ENCODE measurements around the gene CDH13.

The CDH13 gene

DNA sequence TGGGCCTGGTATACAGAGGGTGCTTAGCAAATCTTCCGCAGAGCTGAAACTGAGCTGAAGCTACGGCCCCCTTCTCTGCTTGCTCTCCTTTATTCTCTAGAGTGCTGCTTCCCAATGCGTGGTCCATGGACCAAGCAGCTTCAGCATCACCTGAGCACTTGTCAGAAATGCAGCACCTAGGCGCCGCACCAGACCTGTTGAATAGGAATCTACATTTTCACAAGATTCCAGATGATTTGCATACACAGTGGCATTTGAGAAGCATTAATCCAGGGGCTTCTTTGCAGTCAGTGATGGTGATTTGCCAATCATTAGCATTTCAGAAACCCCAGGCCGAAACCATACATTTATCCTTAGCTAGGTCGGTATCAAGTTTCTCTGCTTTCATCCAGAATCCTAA, 204.2 kb downstream of the CDH13 start:
- no peak overlapping the region for H3K4ac ChIP-seq (ENCODE audit: low read depth, low read length)
- H3K36me3 ChIP-seq (ENCODE audit: control insufficient read depth, insufficient read depth, low read length), result no peaks in the 10 kb centered on the region
- no peak overlapping the region for H3K56ac ChIP-seq (ENCODE audit: low read length)
- no peak overlapping the region for H2AK5ac ChIP-seq (ENCODE audit: low read length)
- no CpG with 5 or more reads among the region's 7 CpGs for WGBS (ENCODE audit: extremely low coverage, insufficient coverage, low lambda C conversion rate)
- no peak overlapping the region for H2BK5ac ChIP-seq (ENCODE audit: low read length)
- no peaks in the 10 kb centered on the region for H3K79me2 ChIP-seq (ENCODE audit: control insufficient read depth, insufficient read depth, low read length)
- H3K4me1 ChIP-seq (ENCODE audit: control insufficient read depth, low read depth, low read length), result peaks cover 9% of the 10 kb centered on the region
- H3K27ac ChIP-seq (ENCODE audit: low read depth, low read length), result peak overlapping the region; percentile 68
- H3K18ac ChIP-seq (ENCODE audit: low read length), result no peak overlapping the region
- no peak overlapping the region for H4K5ac ChIP-seq (ENCODE audit: low read length)
- H3K27me3 ChIP-seq (ENCODE audit: insufficient read depth, low read length, poor library complexity), result no peaks in the 10 kb centered on the region
- DNase-seq, result peak; percentile 53
- no peak overlapping the region for H3K9ac ChIP-seq (ENCODE audit: low read length)
- no peaks in the 10 kb centered on the region for H3K79me1 ChIP-seq (ENCODE audit: low read length)
- no peak overlapping the region for H3K23ac ChIP-seq (ENCODE audit: low read length)
- no peak overlapping the region for H4K8ac ChIP-seq (ENCODE audit: low read depth, low read length)
- H3K4me2 ChIP-seq (ENCODE audit: low read length), result no peak overlapping the region
- no peak overlapping the region for H3K4me3 ChIP-seq (ENCODE audit: low read length)
- H2BK120ac ChIP-seq (ENCODE audit: low read depth, low read length), result no peak overlapping the region
- H2BK15ac ChIP-seq (replicated peaks; ENCODE audit: low read depth), result no peak overlapping the region

DNA sequence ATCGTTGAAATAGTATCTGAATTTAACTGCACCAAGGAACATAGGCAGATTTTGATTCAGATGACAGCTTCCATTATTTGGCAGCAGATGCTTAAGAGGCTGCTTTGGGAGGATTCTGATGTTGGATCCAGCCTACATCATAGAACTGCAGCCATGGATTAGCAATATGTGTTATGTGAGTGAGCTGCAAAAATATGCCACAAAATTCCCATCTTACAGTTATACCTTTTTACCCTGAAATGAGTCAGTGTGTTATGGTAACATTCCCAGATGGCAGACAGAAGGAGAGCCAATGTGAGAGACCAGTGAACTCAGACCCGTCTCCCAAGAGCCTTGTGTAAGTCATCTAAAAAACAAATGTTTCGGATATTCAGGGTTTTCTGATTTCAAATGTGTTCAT, 206.1 kb downstream of the CDH13 start:
- no peaks in the 10 kb centered on the region for H3K79me1 ChIP-seq (ENCODE audit: low read length)
- H3K4me3 ChIP-seq (ENCODE audit: low read length), result no peak overlapping the region
- no peak overlapping the region for H3K56ac ChIP-seq (ENCODE audit: low read length)
- no peak overlapping the region for H3K27ac ChIP-seq (ENCODE audit: low read depth, low read length)
- H4K5ac ChIP-seq (ENCODE audit: low read length), result no peak overlapping the region
- H3K36me3 ChIP-seq (ENCODE audit: control insufficient read depth, insufficient read depth, low read length), result no peaks in the 10 kb centered on the region
- H2AK5ac ChIP-seq (ENCODE audit: low read length), result no peak overlapping the region
- no peak overlapping the region for H3K4me2 ChIP-seq (ENCODE audit: low read length)
- no peak overlapping the region for H3K23ac ChIP-seq (ENCODE audit: low read length)
- WGBS (ENCODE audit: extremely low coverage, insufficient coverage, low lambda C conversion rate), result no CpG with 5 or more reads among the region's 3 CpGs
- no peak overlapping the region for H3K18ac ChIP-seq (ENCODE audit: low read length)
- H2BK120ac ChIP-seq (ENCODE audit: low read depth, low read length), result no peak overlapping the region
- H3K27me3 ChIP-seq (ENCODE audit: insufficient read depth, low read length, poor library complexity), result no peaks in the 10 kb centered on the region
- peaks cover 9% of the 10 kb centered on the region for H3K4me1 ChIP-seq (ENCODE audit: control insufficient read depth, low read depth, low read length)
- H2BK15ac ChIP-seq (replicated peaks; ENCODE audit: low read depth), result no peak overlapping the region
- no peak for DNase-seq
- H2BK5ac ChIP-seq (ENCODE audit: low read length), result no peak overlapping the region
- H4K8ac ChIP-seq (ENCODE audit: low read depth, low read length), result no peak overlapping the region
- no peaks in the 10 kb centered on the region for H3K79me2 ChIP-seq (ENCODE audit: control insufficient read depth, insufficient read depth, low read length)
- H3K9ac ChIP-seq (ENCODE audit: low read length), result no peak overlapping the region
- no peak overlapping the region for H3K4ac ChIP-seq (ENCODE audit: low read depth, low read length)

DNA sequence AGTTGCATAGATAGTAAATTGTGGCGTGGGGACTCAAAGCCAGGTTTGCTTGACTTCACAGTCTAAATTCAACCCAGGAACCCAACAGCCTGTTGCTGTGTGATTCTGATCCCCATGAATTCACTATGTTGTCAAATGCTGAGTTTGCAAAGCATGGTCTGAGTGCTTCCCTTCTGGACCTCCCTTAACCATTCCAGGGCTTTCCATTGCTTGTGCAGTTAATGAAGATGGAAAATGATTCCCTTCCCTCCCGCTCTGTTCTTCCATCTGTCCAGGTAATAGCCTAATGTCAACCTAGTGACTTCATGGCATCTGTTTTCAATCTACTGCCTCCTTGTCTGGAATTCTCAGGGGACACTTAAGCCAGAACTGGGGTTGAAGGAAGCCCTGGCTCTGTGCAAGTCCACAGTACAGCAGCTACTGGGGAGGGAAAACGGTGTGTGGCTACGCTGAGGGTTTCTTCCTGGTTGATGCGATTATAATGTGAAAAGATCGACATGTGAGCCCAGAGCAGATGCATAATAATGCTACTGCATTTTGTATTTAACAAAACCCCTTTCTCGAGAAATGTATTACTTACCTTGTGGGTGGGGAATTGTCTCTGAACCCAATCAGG, 206.7 kb downstream of the CDH13 start:
- no peak overlapping the region for H3K9ac ChIP-seq (ENCODE audit: low read length)
- no peak overlapping the region for H3K27ac ChIP-seq (ENCODE audit: low read depth, low read length)
- H2BK5ac ChIP-seq (ENCODE audit: low read length), result no peak overlapping the region
- no peak overlapping the region for H3K56ac ChIP-seq (ENCODE audit: low read length)
- WGBS (ENCODE audit: extremely low coverage, insufficient coverage, low lambda C conversion rate), result no CpG with 5 or more reads among the region's 7 CpGs
- no peak overlapping the region for H2AK5ac ChIP-seq (ENCODE audit: low read length)
- no peak overlapping the region for H3K4me3 ChIP-seq (ENCODE audit: low read length)
- no peak overlapping the region for H2BK15ac ChIP-seq (replicated peaks; ENCODE audit: low read depth)
- H3K36me3 ChIP-seq (ENCODE audit: control insufficient read depth, insufficient read depth, low read length), result no peaks in the 10 kb centered on the region
- no peak overlapping the region for H2BK120ac ChIP-seq (ENCODE audit: low read depth, low read length)
- H3K27me3 ChIP-seq (ENCODE audit: insufficient read depth, low read length, poor library complexity), result no peaks in the 10 kb centered on the region
- DNase-seq, result no peak
- H3K4me2 ChIP-seq (ENCODE audit: low read length), result no peak overlapping the region
- H3K79me1 ChIP-seq (ENCODE audit: low read length), result no peaks in the 10 kb centered on the region
- no peak overlapping the region for H4K5ac ChIP-seq (ENCODE audit: low read length)
- H3K4me1 ChIP-seq (ENCODE audit: control insufficient read depth, low read depth, low read length), result peaks cover 9% of the 10 kb centered on the region
- no peak overlapping the region for H3K18ac ChIP-seq (ENCODE audit: low read length)
- no peak overlapping the region for H3K4ac ChIP-seq (ENCODE audit: low read depth, low read length)
- H3K79me2 ChIP-seq (ENCODE audit: control insufficient read depth, insufficient read depth, low read length), result no peaks in the 10 kb centered on the region
- peak overlapping the region; percentile 38 for H3K23ac ChIP-seq (ENCODE audit: low read length)
- no peak overlapping the region for H4K8ac ChIP-seq (ENCODE audit: low read depth, low read length)

DNA sequence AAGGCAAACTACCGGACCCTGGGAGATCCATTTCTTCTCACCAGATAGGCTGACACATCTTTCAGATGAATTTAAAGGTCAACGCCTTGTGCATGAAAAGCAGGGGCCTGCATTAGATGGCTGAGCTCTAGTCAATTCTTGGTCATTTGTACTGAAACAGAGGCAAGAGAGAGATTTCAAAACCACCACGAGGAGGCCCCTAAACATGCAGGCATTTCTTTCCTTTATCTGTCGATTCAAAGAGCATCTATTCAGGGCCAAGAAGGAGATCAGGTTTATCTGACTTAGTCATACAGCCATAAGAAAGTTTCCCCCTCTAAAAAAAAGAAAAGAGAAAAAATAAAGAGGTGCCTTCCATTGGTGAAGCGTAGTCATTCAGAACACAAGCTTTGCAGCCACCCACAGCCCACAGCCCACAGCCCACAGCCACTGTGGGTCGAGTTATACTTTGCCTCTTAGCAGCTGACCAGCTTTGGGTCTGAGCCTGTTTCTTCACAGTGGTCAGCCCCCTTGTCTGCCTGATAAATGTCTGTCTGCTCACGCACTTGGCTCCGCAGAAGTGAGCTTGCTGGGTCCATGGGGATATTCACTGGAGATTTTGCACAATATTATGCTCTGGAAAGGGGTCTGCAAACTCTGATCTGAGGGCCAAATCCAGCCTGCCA, 207.5 kb downstream of the CDH13 start:
- Histone ChIP-seq H3K4ac (ENCODE audit: low read depth, low read length) (no peak overlapping the region), H4K5ac (ENCODE audit: low read length) (no peak overlapping the region), H2AK5ac (ENCODE audit: low read length) (no peak overlapping the region), H2BK120ac (ENCODE audit: low read depth, low read length) (no peak overlapping the region), H2BK5ac (ENCODE audit: low read length) (no peak overlapping the region), H3K27me3 (ENCODE audit: insufficient read depth, low read length, poor library complexity) (no peaks in the 10 kb centered on the region), H3K18ac (ENCODE audit: low read length) (no peak overlapping the region), H3K79me2 (ENCODE audit: control insufficient read depth, insufficient read depth, low read length) (no peaks in the 10 kb centered on the region), H3K9ac (ENCODE audit: low read length) (no peak overlapping the region), H3K79me1 (ENCODE audit: low read length) (no peaks in the 10 kb centered on the region), H4K8ac (ENCODE audit: low read depth, low read length) (no peak overlapping the region), H3K4me2 (ENCODE audit: low read length) (no peak overlapping the region), H3K23ac (ENCODE audit: low read length) (no peak overlapping the region), H3K4me3 (ENCODE audit: low read length) (no peak overlapping the region), H2BK15ac (replicated peaks; ENCODE audit: low read depth) (no peak overlapping the region), H3K27ac (ENCODE audit: low read depth, low read length) (no peak overlapping the region), H3K56ac (ENCODE audit: low read length) (peak overlapping the region; percentile 10), H3K4me1 (ENCODE audit: control insufficient read depth, low read depth, low read length) (peaks cover 9% of the 10 kb centered on the region), H3K36me3 (ENCODE audit: control insufficient read depth, insufficient read depth, low read length) (no peaks in the 10 kb centered on the region)
- DNase-seq, result peak; percentile 13
- no CpG with 5 or more reads among the region's 8 CpGs for WGBS (ENCODE audit: extremely low coverage, insufficient coverage, low lambda C conversion rate)

DNA sequence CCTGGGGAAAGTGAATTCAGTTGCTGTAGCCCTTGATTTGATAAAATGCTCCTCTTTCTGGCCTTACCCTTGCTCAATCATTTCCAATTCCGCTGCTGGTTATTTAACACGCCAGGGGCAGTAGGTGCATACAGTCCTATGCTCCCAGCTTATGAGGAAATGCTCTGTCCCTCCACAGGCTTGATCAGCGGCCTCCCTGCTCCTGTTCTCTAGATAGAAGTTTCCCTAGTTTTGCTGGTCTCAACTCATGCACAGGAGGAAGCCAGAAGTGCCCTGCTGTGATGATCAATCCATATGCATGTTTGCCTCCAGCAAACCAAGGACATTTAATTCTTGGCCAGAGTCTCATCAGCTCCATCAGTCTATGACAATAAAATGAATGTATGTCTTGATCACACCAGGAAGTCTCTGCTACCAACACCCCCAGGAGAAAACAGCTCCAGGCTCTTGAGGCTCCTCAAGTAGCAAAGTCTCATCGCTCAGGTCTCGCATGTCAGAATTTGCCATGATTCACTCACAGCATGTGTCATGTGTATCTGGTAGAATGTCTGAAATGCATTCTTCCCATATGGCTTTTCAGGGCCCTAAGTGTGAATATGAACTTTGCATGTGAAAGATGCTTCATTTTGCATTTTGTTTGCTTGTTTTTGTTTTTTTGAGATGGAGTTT, 208.9 kb downstream of the CDH13 start:
- DNase-seq, result peak; percentile 27
- H2BK15ac ChIP-seq (replicated peaks; ENCODE audit: low read depth), result peak overlapping the region; percentile 3
- H4K8ac ChIP-seq (ENCODE audit: low read depth, low read length), result peak overlapping the region; percentile 6
- no CpG with 5 or more reads among the region's 5 CpGs for WGBS (ENCODE audit: extremely low coverage, insufficient coverage, low lambda C conversion rate)
- H3K9ac ChIP-seq (ENCODE audit: low read length), result no peak overlapping the region
- H3K4me2 ChIP-seq (ENCODE audit: low read length), result no peak overlapping the region
- H3K4ac ChIP-seq (ENCODE audit: low read depth, low read length), result no peak overlapping the region
- H3K79me2 ChIP-seq (ENCODE audit: control insufficient read depth, insufficient read depth, low read length), result no peaks in the 10 kb centered on the region
- H3K4me3 ChIP-seq (ENCODE audit: low read length), result no peak overlapping the region
- H3K27me3 ChIP-seq (ENCODE audit: insufficient read depth, low read length, poor library complexity), result no peaks in the 10 kb centered on the region
- no peak overlapping the region for H4K5ac ChIP-seq (ENCODE audit: low read length)
- peaks cover 9% of the 10 kb centered on the region for H3K4me1 ChIP-seq (ENCODE audit: control insufficient read depth, low read depth, low read length)
- H2AK5ac ChIP-seq (ENCODE audit: low read length), result no peak overlapping the region
- no peak overlapping the region for H3K23ac ChIP-seq (ENCODE audit: low read length)
- H3K18ac ChIP-seq (ENCODE audit: low read length), result no peak overlapping the region
- H2BK5ac ChIP-seq (ENCODE audit: low read length), result no peak overlapping the region
- no peak overlapping the region for H3K56ac ChIP-seq (ENCODE audit: low read length)
- H3K27ac ChIP-seq (ENCODE audit: low read depth, low read length), result no peak overlapping the region
- no peaks in the 10 kb centered on the region for H3K36me3 ChIP-seq (ENCODE audit: control insufficient read depth, insufficient read depth, low read length)
- no peaks in the 10 kb centered on the region for H3K79me1 ChIP-seq (ENCODE audit: low read length)
- H2BK120ac ChIP-seq (ENCODE audit: low read depth, low read length), result no peak overlapping the region

Data from mesendoderm (in vitro differentiated cells).